GM19467 (cell line): ENCODE results near the gene EYA2.

Experiments
- ATAC-seq: cut with Tn5 transposase; IDR thresholded peaks from one replicate; pipeline ENCODE4 v1.9.1; 2021; ENCODE audit warnings: mild to moderate bottlenecking, moderate library complexity; ENCODE audit not compliant: unreplicated experiment

Gene EYA2

GRCh38 chr20:47127999-47128398, 233.4 kb downstream of the EYA2 start:
- no peak for ATAC-seq

DNA sequence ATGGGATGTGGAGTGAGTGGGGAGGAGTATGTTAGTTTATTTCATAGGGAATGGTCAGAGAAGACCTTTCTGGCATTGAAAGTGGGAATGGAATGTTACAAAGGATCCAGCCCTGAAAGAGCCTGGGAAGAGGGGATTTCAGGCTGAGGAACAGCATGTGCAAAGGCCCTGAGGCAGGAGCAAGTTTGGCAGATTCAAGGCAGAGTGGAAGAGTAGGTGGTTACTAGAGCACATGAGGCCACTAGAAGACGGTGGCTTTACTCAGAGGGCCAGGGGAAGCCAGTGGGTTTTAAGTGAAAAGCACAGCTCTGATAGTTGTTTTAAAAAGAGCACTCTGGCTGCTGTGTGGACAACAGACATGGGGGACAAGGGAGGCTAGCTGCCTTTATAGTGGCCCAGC, 234.7 kb downstream of the EYA2 start:
- ATAC-seq, result no peak

DNA sequence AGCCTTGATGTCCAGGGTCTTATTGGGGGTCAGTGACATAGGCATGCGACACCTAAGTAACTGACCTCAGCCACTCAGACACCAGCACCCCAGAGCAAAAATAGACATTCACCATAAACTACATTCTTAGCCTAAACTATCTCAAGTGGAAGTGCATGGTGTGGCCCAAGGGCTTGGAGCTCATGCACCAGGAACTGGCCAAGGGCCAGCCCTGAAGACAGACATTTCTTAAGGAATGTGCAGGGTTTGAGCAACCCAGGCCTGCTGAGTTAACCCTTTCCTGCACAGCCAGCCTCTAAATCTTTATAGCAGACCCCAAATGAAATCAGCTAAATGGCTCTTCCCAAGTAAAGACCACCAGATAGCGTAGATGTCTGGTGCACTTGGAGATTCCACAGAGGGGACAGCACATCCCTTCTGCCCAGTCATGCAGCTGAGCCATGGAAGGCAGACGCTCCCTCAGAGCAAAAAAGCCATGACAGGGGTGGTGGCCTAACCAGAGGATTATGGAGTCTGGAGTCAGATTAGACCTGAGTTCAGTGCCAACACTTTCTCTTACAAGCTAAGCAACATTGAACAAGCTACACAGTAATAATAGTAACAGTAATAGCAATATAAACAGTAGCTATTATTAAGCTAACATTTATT, 239.3 kb downstream of the EYA2 start:
- no peak for ATAC-seq

GRCh38 chr20:47136782-47137181, 242.1 kb downstream of the EYA2 start:
- ATAC-seq, result no peak

DNA sequence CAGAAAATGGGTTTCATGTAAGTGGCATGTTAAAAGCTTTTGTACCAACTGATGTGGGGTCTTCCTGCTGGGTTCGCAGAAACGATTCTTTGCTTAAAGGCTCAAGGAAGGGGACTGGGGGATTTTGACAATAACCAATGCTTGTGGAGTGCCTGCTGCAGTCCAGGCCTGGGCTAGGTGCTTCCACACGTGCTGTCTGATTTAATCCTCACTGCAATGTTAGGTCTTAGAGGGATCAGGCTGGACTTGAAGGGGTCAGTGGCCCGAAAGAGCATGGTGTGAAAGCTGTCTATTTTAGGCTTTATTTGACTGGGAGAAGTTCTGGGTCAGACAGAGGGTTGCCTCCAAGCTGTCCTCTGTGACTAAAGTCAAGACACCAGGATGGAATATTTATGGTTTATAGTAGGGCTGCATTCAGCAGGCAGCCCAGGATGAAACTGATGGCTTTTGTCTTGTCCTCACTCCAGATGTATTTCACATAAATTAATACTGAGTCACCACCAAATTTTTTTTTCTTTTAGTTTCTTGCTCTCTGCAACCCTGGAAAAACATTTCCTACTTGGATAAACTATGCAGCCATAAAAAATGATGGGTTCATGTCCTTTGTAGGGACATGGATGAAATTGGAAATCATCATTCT, 242.7 kb downstream of the EYA2 start:
- no peak for ATAC-seq

DNA sequence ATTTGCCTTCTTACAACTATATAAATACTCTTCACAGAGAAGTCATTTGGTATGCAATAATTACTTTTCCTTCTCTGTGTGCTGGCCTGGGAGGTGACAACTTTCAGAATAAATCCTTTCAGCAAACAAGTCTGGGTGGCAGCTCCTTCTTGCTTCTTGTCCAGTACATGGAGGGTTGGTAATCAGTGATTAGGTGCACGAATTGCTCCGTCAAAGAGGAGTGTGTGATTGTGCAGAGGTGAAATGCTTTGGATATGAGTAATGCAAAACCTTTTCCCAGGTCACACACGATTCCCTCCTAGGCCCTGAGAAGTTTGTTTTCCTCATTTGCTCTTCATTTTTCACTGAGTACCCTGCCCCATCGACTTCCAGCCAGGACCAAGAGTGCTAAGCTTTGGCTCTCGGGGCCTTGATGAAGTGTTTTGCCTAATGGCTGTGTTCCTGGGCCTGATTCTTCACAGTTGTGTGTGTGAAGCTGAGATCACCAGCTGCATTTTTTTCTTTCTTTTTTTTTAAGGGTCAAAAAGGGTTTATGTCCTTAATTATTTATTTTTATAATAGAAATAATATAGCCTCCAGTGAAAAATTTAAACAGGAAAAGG, 245.4 kb downstream of the EYA2 start:
- ATAC-seq, result no peak

GRCh38 chr20:47141350-47141921, 246.8 kb downstream of the EYA2 start:
- no peak for ATAC-seq

- ATAC-seq, result no peak
Observed at GRCh38 chr20:47141941-47142773, 247.5 kb downstream of the EYA2 start.

- no peak for ATAC-seq
Observed at GRCh38 chr20:47142774-47143170, 248.1 kb downstream of the EYA2 start.

GRCh38 chr20:47143657-47144056, 249.0 kb downstream of the EYA2 start:
- no peak for ATAC-seq

- ATAC-seq, result no peak
Observed at GRCh38 chr20:47144463-47144862, 249.8 kb downstream of the EYA2 start.

GRCh38 chr20:47146686-47147085, 252.0 kb downstream of the EYA2 start:
- ATAC-seq, result no peak

GRCh38 chr20:47148059-47148458, 253.4 kb downstream of the EYA2 start:
- ATAC-seq, result no peak

- no peak for ATAC-seq
Observed at GRCh38 chr20:47149939-47150338, 255.3 kb downstream of the EYA2 start.

- ATAC-seq, result no peak
Observed at GRCh38 chr20:47150403-47151152, 255.9 kb downstream of the EYA2 start.

- no peak for ATAC-seq
Observed at GRCh38 chr20:47152068-47152467, 257.4 kb downstream of the EYA2 start.

GRCh38 chr20:47154089-47154488, 259.4 kb downstream of the EYA2 start:
- ATAC-seq, result no peak

DNA sequence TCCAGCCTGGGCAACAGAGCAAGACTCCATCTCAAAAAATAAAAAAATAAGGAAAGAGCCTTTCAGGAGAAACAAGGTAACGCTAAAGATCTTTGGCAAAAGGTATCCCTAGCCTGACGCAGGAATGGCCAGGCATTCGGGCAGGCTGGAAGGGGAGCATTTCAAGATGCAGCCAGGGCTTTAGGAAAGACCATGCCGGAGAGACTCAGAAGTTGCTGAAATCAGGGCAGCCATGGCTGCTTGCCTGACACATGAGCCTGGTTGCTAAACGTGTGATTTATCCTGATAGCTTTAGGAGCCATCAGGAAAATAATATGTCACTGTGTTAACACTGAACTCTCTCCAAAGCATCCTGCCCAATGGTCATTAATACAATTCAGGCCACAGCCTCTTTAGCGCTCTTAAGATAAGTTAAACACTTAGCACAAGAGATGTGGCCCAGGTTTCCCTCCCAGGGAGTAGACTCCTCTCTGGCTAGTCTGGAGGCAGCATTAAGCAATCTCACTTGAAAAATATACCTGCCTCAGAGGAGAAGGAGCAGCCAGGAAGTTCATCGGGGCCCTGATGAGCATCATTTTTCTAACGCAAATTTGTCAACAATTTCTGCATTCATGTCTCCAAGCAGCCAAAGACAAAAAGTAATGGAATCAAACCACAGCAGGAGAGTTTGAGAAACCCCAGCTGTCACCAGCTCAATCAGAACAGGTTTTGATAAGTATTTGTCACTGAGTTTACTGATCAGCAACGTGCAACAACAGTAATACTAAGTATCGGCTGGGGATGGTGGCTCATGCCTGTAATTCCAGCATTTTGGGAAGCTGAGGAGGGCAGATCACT, 261.9 kb downstream of the EYA2 start:
- no peak for ATAC-seq

- ATAC-seq, result no peak
Observed at GRCh38 chr20:47159166-47159565, 264.5 kb downstream of the EYA2 start.

DNA sequence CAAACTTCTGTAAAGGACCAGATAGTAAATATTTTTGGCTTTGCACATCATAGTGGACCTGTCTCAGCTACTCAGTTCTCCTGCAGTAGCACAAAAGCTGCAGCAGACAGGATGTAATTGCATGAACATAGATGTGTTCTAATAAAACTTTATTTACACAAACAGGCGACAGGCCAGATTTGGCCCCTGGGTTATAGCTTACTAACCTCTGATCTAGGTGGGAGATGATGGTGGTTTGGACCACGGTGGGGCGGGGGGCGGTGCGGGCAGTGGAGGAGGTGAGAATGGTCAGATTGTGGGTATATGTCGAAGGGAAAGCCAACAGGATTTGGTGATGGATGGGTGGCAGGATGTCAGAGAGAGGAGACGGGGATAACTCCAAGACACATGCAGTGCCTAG, 265.6 kb downstream of the EYA2 start:
- no peak for ATAC-seq
